Measurements from ENCODE around the gene DPT. TPM values are rescaled to one million over a fixed set of nuclear protein-coding genes. Genes with fewer than 3 reads are reported as not detected.

Gene DPT
- total and polyA plus RNA-seq, 12 donors = 0.44 to 59.1 (median 6.8) TPM

GRCh38 chr1:168654198-168654915, 74.6 kb downstream of the DPT start:
- H3K4me1 ChIP-seq (replicated peaks in 1 of 2) = no peaks in the 10 kb centered on the region
- H3K27ac ChIP-seq = no peak overlapping the region
- WGBS, 4 donors = 86 to 89% (median 88%) methylated on average over 6 of the region's 6 CpGs
- no peak for DNase-seq
- H3K36me3 ChIP-seq (replicated peaks in 1 of 2) = no peaks in the 10 kb centered on the region
- H3K27me3 ChIP-seq = no peaks in the 10 kb centered on the region
- TF ChIP-seq POLR2A (IDR thresholded peaks at IDR 0.05) (no peak), CTCF (IDR thresholded peaks at IDR 0.05) (no peak)
- no peak overlapping the region for H3K4me3 ChIP-seq
- H3K9me3 ChIP-seq (replicated peaks in 1 of 3) = no peaks in the 10 kb centered on the region
- intact Hi-C loops (cut with DNase I) = no loop called here

GRCh38 chr1:168653567-168653966, 75.4 kb downstream of the DPT start:
- Histone ChIP-seq H3K9me3 (replicated peaks in 1 of 3) (no peaks in the 10 kb centered on the region), H3K36me3 (replicated peaks in 1 of 2) (no peaks in the 10 kb centered on the region), H3K4me3 (no peak overlapping the region), H3K27me3 (no peaks in the 10 kb centered on the region), H3K4me1 (replicated peaks in 1 of 2) (no peaks in the 10 kb centered on the region), H3K27ac (no peak overlapping the region)
- TF ChIP-seq CTCF (IDR thresholded peaks at IDR 0.05) (no peak), POLR2A (IDR thresholded peaks at IDR 0.05) (no peak)
- intact Hi-C loops (cut with DNase I) = no loop called here
- WGBS, 4 donors = 46 to 54% (median 48%) methylated on average over 2 of the region's 2 CpGs
- no peak for DNase-seq

GRCh38 chr1:168645721-168646120, 83.3 kb downstream of the DPT start:
- no peak for TF ChIP-seq POLR2A (IDR thresholded peaks at IDR 0.05)
- TF ChIP-seq CTCF (IDR thresholded peaks at IDR 0.05) = no peak
- H3K36me3 ChIP-seq (replicated peaks in 1 of 2) = no peaks in the 10 kb centered on the region
- no peaks in the 10 kb centered on the region for H3K4me1 ChIP-seq (replicated peaks in 1 of 2)
- no peaks in the 10 kb centered on the region for H3K27me3 ChIP-seq
- intact Hi-C loops (cut with DNase I) = no loop called here
- H3K27ac ChIP-seq = no peak overlapping the region
- H3K9me3 ChIP-seq (replicated peaks in 1 of 3) = no peaks in the 10 kb centered on the region
- no peak overlapping the region for H3K4me3 ChIP-seq
- no peak for DNase-seq
- WGBS, 4 donors = 82 to 93% (median 84%) methylated on average over 3 of the region's 3 CpGs

Other genes with a start within 250 kb of the DPT start
- 1 to 10 TPM in 1 of 9 donors, under 1 TPM in 1, not detected in 7; 0.33 to 1.5 TPM for gene XCL2, start 185.2 kb downstream of the DPT start, total RNA-seq
- under 1 TPM in 1 of 3 donors, not detected in 2; 0.33 TPM for gene XCL2, start 185.2 kb downstream of the DPT start, polyA plus RNA-seq
- gene XCL1, start 152.6 kb downstream of the DPT start, total RNA-seq = under 1 TPM in 3 of 9 donors, not detected in 6; 0.11 to 0.43 (median 0.23) TPM
- under 1 TPM in 2 of 3 donors, not detected in 1; 0.24 TPM for gene XCL1, start 152.6 kb downstream of the DPT start, polyA plus RNA-seq